Esophagus (tissue), 2 donors: ENCODE measurements around the gene SPATA31D3. TPM values are rescaled to one million over a fixed set of nuclear protein-coding genes. Genes with fewer than 3 reads are reported as not detected.
"Not testable (repeated sequence)": the region's sequence is repeated elsewhere in the genome, so short reads cannot be mapped to it uniquely, and the experiment has no call there.

ENCODE experiments used
- H3K27ac ChIP-seq, 2 donors: one replicate each; pipeline ENCODE4 v1.5.1; 2013; ENCODE audit warnings: low read depth in 2 of 2, mild to moderate bottlenecking in 2 of 2, inconsistent platforms in 1 of 2, low read length in 1 of 2, moderate library complexity in 1 of 2
- H3K27me3 ChIP-seq, 2 donors: one replicate each; pipeline ENCODE4 v1.6.1; 2013; ENCODE audit warnings: low read length in 2 of 2, control low read depth in 1 of 2, mild to moderate bottlenecking in 1 of 2; ENCODE audit not compliant: insufficient read depth in 2 of 2, control insufficient read depth in 1 of 2
- H3K36me3 ChIP-seq, 2 donors: one replicate each; pipeline ENCODE4 v1.6.1; 2013; ENCODE audit warnings: low read length in 1 of 2; ENCODE audit not compliant: control insufficient read depth in 2 of 2, insufficient read depth in 2 of 2
- H3K4me1 ChIP-seq, 2 donors: one replicate each; pipeline ENCODE4 v1.6.1; 2013; ENCODE audit warnings: low read length in 1 of 2; ENCODE audit not compliant: control insufficient read depth in 2 of 2, insufficient read depth in 2 of 2
- H3K4me3 ChIP-seq, 2 donors: one replicate each; pipeline ENCODE4 v1.5.1; 2013; ENCODE audit warnings: low read length in 2 of 2, mild to moderate bottlenecking in 2 of 2, low read depth in 1 of 2, moderate library complexity in 1 of 2
- H3K9me3 ChIP-seq, 2 donors: one replicate each; pipeline ENCODE4 v1.6.1; 2013; ENCODE audit warnings: mild to moderate bottlenecking in 2 of 2, low read depth in 1 of 2, low read length in 1 of 2, moderate library complexity in 1 of 2; ENCODE audit not compliant: control insufficient read depth in 2 of 2, insufficient read depth in 1 of 2
- whole genome bisulfite sequencing, 2 donors: extraction: QIAGEN DNeasy Blood & Tissue Kit; methylation state at CpG; one replicate each; pipeline ENCODE4 v1.1.7; 2013; 5-methylcytosine and 5-hydroxymethylcytosine counted together
- polyA plus RNA-seq, 2 donors: library from polyadenylated mRNA; stranded (reverse); fragments of 200-250 nt; gene quantifications; one replicate each; pipeline ENCODE4 v1.2.3, GENCODE V29; 2013
- donor health status: healthy with polysubstance abuse.
- donor health status: Bipolar disorder and iron deficiency.

The SPATA31D3 gene
- not detected for polyA plus RNA-seq

DNA sequence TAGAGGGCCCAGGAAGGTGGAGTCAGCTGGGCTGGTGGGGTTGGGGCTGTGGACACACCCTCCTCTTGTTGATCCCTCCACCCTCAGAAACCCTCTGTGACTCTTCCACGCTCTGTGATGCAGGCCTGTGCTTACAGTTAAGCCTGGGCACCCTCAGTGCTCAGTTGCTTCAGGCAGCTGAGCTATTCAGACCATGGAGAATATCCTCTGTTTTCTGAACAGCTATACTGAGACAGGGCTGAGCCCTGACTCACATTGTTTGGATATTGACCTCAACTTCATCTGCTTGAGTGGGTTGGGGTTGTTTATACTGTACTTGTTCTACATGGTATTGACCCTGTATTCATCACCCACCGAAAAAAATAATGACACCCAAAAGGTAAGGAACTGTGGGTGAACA lies at the start of gene SPATA31D3:
Gene SPATA31D3 (plus strand): TSS at position 108 of the 400 bp plus-strand sequence. CDS start 86 bp downstream, at position 194.
- not testable (repeated sequence) for H3K4me1 ChIP-seq, H3K27me3 ChIP-seq, H3K36me3 ChIP-seq, H3K27ac ChIP-seq, H3K9me3 ChIP-seq, H3K4me3 ChIP-seq
- no CpG with 5 or more reads among the region's 2 CpGs for WGBS, 2 donors

- 84 to 88% methylated on average over 3 of the region's 3 CpGs for WGBS, 2 donors
- Histone ChIP-seq H3K36me3 (no peaks in the 10 kb centered on the region), H3K27ac (no peak overlapping the region), H3K4me3 (no peak overlapping the region), H3K9me3 (no peaks in the 10 kb centered on the region), H3K4me1 (no peaks in the 10 kb centered on the region), H3K27me3 (no peaks in the 10 kb centered on the region)
Observed at GRCh38 chr9:81893929-81894328, 49.4 kb upstream of the SPATA31D3 start.

GRCh38 chr9:81894891-81895290 lies 48.4 kb upstream of the SPATA31D3 start:
- Histone ChIP-seq H3K27me3 (no peaks in the 10 kb centered on the region), H3K4me3 (no peak overlapping the region), H3K36me3 (no peaks in the 10 kb centered on the region), H3K9me3 (no peaks in the 10 kb centered on the region), H3K4me1 (no peaks in the 10 kb centered on the region), H3K27ac (no peak overlapping the region)
- 67 to 83% methylated on average over 1 of the region's 1 CpG for WGBS, 2 donors

- H3K4me3 ChIP-seq, result no peak overlapping the region
- no peaks in the 10 kb centered on the region for H3K9me3 ChIP-seq
- H3K27me3 ChIP-seq, result no peaks in the 10 kb centered on the region
- H3K4me1 ChIP-seq, result no peaks in the 10 kb centered on the region
- H3K27ac ChIP-seq, result no peak overlapping the region
- H3K36me3 ChIP-seq, result no peaks in the 10 kb centered on the region
Observed at GRCh38 chr9:81896070-81896469, 47.2 kb upstream of the SPATA31D3 start.

DNA sequence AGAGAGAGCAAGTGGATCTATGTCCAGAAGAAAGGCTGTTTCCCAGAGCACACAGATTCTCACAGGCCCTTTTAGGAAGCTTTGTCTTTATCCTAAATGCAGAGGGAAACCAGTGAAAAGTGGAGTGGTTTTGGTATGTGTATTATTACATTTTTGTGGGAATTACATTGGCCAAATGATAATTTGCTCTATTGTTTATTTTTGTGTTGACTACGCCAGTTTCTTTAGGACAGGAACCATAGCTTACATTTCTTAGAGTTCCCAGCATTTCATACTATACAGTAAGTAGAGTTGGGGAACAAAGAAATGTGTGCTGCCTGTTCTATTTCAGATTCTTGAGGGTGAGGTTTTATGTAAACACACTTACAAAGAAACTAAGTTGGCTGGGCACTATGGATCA lies 44.4 kb upstream of the SPATA31D3 start:
- WGBS, 2 donors, result 79 to 89% methylated on average over 1 of the region's 1 CpG
- Histone ChIP-seq H3K4me1 (no peaks in the 10 kb centered on the region), H3K9me3 (no peaks in the 10 kb centered on the region), H3K36me3 (no peaks in the 10 kb centered on the region), H3K4me3 (no peak overlapping the region), H3K27ac (no peak overlapping the region), H3K27me3 (no peaks in the 10 kb centered on the region)

GRCh38 chr9:81902196-81902595 lies 41.1 kb upstream of the SPATA31D3 start:
- 74 to 77% methylated on average over 2 of the region's 2 CpGs for WGBS, 2 donors
- no peaks in the 10 kb centered on the region for H3K9me3 ChIP-seq
- no peak overlapping the region for H3K27ac ChIP-seq
- H3K4me3 ChIP-seq, result no peak overlapping the region
- no peaks in the 10 kb centered on the region for H3K4me1 ChIP-seq
- H3K27me3 ChIP-seq, result no peaks in the 10 kb centered on the region
- no peaks in the 10 kb centered on the region for H3K36me3 ChIP-seq

DNA sequence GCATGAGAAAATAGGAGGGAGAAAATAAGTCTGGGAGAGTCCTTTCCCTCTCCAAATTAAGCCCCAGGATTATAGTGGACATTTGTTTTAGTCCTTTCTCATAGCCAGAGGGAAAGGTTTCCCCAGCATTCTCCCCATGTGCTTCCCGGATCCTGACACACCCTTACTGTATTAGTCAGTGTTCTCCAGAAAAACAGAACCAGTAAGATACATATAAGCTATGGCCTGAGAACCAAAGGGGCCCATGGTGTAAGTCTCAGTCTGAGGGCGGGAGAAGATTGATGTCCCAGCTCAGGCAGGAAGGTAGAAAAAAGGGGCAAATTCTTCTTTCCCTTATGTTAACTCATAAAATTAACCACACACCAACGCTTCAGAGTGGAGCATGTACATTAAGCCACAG lies 40.7 kb upstream of the SPATA31D3 start:
- Histone ChIP-seq H3K36me3 (no peaks in the 10 kb centered on the region), H3K9me3 (no peaks in the 10 kb centered on the region), H3K4me3 (no peak overlapping the region), H3K27ac (no peak overlapping the region), H3K27me3 (no peaks in the 10 kb centered on the region), H3K4me1 (no peaks in the 10 kb centered on the region)
- WGBS, 2 donors, result 65 to 69% methylated on average over 3 of the region's 3 CpGs

DNA sequence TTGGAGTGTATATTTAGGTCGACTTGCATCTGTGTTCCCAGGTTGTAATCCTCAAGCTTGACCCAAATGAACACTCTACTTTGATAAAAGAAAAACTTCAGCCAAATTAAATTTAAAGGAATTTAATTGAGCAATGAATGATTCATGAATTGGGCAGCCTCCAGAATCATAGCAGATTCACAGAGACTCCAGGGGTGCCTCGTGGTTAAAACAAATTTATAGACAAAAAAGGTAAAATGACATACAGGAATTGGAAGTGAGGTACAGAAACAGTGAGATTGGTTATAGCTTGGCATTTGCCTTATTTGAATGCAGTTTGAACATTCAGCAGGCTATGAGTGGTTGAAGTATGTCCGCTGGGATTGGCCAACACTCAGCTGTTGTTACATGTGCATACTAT lies 36.6 kb upstream of the SPATA31D3 start:
- Histone ChIP-seq H3K27me3 (no peaks in the 10 kb centered on the region), H3K4me1 (no peaks in the 10 kb centered on the region), H3K4me3 (no peak overlapping the region), H3K36me3 (no peaks in the 10 kb centered on the region), H3K9me3 (no peaks in the 10 kb centered on the region), H3K27ac (no peak overlapping the region)
- 50 to 66% methylated on average over 3 of the region's 3 CpGs for WGBS, 2 donors

- 80% methylated on average over 6 of the region's 6 CpGs for WGBS, 2 donors
Observed at GRCh38 chr9:81912135-81912534, 31.2 kb upstream of the SPATA31D3 start.

GRCh38 chr9:81915801-81916505 lies 27.3 kb upstream of the SPATA31D3 start:
- H3K9me3 ChIP-seq, result no peaks in the 10 kb centered on the region
- H3K27ac ChIP-seq, result no peak overlapping the region
- no peaks in the 10 kb centered on the region for H3K4me1 ChIP-seq
- no peaks in the 10 kb centered on the region for H3K27me3 ChIP-seq
- H3K4me3 ChIP-seq, result no peak overlapping the region
- WGBS, 2 donors, result 89 to 92% methylated on average over 5 of the region's 5 CpGs
- H3K36me3 ChIP-seq, result no peaks in the 10 kb centered on the region

More at GRCh38 chr9:81912135-81912534, 31.2 kb upstream of the SPATA31D3 start:
- no peaks in the 10 kb centered on the region for H3K27me3 ChIP-seq
- no peak overlapping the region for H3K27ac ChIP-seq
- H3K4me3 ChIP-seq, result no peak overlapping the region
- H3K9me3 ChIP-seq, result no peaks in the 10 kb centered on the region
- no peaks in the 10 kb centered on the region for H3K36me3 ChIP-seq
- no peaks in the 10 kb centered on the region for H3K4me1 ChIP-seq
